ENCODE measurements around the gene GPC5. TPM values are rescaled to one million over a fixed set of nuclear protein-coding genes. Genes with fewer than 3 reads are reported as not detected.

The GPC5 gene
- total RNA-seq, 1 donor from 2014 or later = 0.57 TPM

DNA sequence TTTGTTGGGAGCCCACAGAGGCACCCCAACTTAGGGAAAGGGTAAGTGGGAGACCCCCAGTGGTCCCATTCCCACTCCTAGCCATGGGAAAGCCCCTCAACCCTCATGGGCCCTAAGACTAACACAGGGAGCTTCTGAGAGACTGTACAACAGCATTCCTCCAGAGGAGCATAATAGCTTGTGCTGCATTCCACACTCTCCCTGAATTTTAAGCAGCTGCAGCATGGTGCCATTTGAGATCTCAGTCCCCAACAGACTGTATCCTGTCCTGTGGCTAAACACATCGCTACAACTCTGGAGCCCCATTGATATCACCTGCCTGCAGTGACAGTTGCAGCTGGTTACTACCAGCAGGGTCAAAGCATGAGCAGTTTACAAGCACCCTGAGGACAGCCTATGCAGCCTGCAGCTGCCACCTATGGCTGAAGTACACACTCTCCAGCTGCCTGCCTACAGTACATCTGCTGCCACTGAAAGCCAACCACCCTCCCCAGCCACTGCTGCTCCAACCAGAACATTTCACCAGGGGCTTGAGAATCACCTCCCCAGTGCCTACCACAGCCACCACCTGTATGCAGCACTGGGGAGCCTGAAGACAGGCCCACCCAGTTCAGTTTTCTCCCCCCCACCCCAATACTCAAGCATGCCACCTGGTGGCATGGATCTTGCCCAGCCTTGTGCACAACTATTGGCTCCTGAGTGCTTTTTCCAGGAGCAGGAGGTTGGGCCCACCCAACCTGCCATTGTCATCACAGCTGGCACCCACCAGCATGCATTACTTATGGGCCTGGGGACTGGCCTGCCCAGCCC lies 557.3 kb downstream of the GPC5 start:
- peaks cover 7% of the 10 kb centered on the region for H3K9me3 Mint-ChIP-seq (ENCODE audit: low read depth)
- H3K27ac Mint-ChIP-seq = no peak overlapping the region
- H3K4me1 Mint-ChIP-seq (ENCODE audit: low read depth) = peaks cover 4% of the 10 kb centered on the region
- no peaks in the 10 kb centered on the region for H3K27me3 Mint-ChIP-seq
- H3K4me3 Mint-ChIP-seq (ENCODE audit: low read depth) = no peak overlapping the region
- no peaks in the 10 kb centered on the region for H3K36me3 Mint-ChIP-seq (ENCODE audit: insufficient read depth)
- no peak for DNase-seq (ENCODE audit: low spot score, unreplicated experiment)
- TF ChIP-seq, protein P1, sequence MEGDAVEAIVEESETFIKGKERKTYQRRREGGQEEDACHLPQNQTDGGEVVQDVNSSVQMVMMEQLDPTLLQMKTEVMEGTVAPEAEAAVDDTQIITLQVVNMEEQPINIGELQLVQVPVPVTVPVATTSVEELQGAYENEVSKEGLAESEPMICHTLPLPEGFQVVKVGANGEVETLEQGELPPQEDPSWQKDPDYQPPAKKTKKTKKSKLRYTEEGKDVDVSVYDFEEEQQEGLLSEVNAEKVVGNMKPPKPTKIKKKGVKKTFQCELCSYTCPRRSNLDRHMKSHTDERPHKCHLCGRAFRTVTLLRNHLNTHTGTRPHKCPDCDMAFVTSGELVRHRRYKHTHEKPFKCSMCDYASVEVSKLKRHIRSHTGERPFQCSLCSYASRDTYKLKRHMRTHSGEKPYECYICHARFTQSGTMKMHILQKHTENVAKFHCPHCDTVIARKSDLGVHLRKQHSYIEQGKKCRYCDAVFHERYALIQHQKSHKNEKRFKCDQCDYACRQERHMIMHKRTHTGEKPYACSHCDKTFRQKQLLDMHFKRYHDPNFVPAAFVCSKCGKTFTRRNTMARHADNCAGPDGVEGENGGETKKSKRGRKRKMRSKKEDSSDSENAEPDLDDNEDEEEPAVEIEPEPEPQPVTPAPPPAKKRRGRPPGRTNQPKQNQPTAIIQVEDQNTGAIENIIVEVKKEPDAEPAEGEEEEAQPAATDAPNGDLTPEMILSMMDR (IDR thresholded peaks at IDR 0.05; ENCODE audit: unreplicated experiment) = no peak

GRCh38 chr13:91960947-91961346 lies 562.5 kb downstream of the GPC5 start:
- TF ChIP-seq, protein P1 (IDR thresholded peaks at IDR 0.05; ENCODE audit: unreplicated experiment) = no peak
- Mint-ChIP-seq H3K27me3 (no peaks in the 10 kb centered on the region), H3K27ac (no peak overlapping the region), H3K9me3 (ENCODE audit: low read depth) (peaks cover 9% of the 10 kb centered on the region), H3K4me3 (ENCODE audit: low read depth) (no peak overlapping the region), H3K36me3 (ENCODE audit: insufficient read depth) (no peaks in the 10 kb centered on the region), H3K4me1 (ENCODE audit: low read depth) (peaks cover 11% of the 10 kb centered on the region)
- no peak for DNase-seq (ENCODE audit: low spot score, unreplicated experiment)

DNA sequence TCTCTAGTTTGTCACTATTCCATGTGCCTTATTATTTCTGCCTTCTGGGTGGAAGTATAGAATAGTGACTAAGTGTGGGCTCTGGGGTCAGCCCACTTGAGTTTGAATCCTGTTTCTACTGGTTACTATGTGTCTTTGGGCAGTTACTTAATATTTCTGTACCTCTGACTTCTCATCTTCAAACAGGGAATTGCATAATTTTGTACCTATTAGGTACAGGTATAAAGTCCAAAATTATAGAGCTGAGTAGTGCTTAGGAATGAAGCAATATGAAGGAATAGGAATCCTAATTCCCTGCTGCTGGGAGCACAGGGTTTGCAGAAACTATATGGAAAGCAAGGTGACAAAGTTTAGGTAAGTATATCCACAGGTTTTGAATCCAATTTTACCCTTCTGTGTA lies 564.5 kb downstream of the GPC5 start:
- Mint-ChIP-seq H3K4me3 (ENCODE audit: low read depth) (no peak overlapping the region), H3K27ac (no peak overlapping the region)

GRCh38 chr13:91965511-91965910 lies 567.1 kb downstream of the GPC5 start:
- Mint-ChIP-seq H3K27me3 (no peaks in the 10 kb centered on the region), H3K4me3 (ENCODE audit: low read depth) (no peak overlapping the region), H3K36me3 (ENCODE audit: insufficient read depth) (no peaks in the 10 kb centered on the region), H3K4me1 (ENCODE audit: low read depth) (peaks cover 11% of the 10 kb centered on the region), H3K9me3 (ENCODE audit: low read depth) (peaks cover 7% of the 10 kb centered on the region), H3K27ac (no peak overlapping the region)
- DNase-seq (ENCODE audit: low spot score, unreplicated experiment) = no peak
- TF ChIP-seq, protein P1 (IDR thresholded peaks at IDR 0.05; ENCODE audit: unreplicated experiment) = no peak

More for the DNA sequence above, 564.5 kb downstream of the GPC5 start:
- TF ChIP-seq, protein P1 (IDR thresholded peaks at IDR 0.05; ENCODE audit: unreplicated experiment) = no peak
- DNase-seq (ENCODE audit: low spot score, unreplicated experiment) = no peak
- Mint-ChIP-seq H3K27me3 (no peaks in the 10 kb centered on the region), H3K9me3 (ENCODE audit: low read depth) (peaks cover 9% of the 10 kb centered on the region), H3K4me1 (ENCODE audit: low read depth) (peaks cover 13% of the 10 kb centered on the region), H3K36me3 (ENCODE audit: insufficient read depth) (no peaks in the 10 kb centered on the region)

GRCh38 chr13:91978571-91978970 lies 580.1 kb downstream of the GPC5 start:
- H3K4me1 Mint-ChIP-seq (ENCODE audit: low read depth) = no peaks in the 10 kb centered on the region
- no peak overlapping the region for H3K27ac Mint-ChIP-seq
- peaks cover 7% of the 10 kb centered on the region for H3K9me3 Mint-ChIP-seq (ENCODE audit: low read depth)
- H3K4me3 Mint-ChIP-seq (ENCODE audit: low read depth) = no peak overlapping the region
- TF ChIP-seq, protein P1 (IDR thresholded peaks at IDR 0.05; ENCODE audit: unreplicated experiment) = no peak
- no peaks in the 10 kb centered on the region for H3K36me3 Mint-ChIP-seq (ENCODE audit: insufficient read depth)
- DNase-seq (ENCODE audit: low spot score, unreplicated experiment) = no peak
- no peaks in the 10 kb centered on the region for H3K27me3 Mint-ChIP-seq

Data from progenitor cell of endocrine pancreas (in vitro differentiated cells).